DMS 273 (cell line): ENCODE data around the gene SPECC1L.

Experiments used
- DNase-seq: peaks from one replicate; lab custom pipeline; 2025; ENCODE audit not compliant: unreplicated experiment; lab: John Stamatoyannopoulos, UW

SPECC1L gene

DNA sequence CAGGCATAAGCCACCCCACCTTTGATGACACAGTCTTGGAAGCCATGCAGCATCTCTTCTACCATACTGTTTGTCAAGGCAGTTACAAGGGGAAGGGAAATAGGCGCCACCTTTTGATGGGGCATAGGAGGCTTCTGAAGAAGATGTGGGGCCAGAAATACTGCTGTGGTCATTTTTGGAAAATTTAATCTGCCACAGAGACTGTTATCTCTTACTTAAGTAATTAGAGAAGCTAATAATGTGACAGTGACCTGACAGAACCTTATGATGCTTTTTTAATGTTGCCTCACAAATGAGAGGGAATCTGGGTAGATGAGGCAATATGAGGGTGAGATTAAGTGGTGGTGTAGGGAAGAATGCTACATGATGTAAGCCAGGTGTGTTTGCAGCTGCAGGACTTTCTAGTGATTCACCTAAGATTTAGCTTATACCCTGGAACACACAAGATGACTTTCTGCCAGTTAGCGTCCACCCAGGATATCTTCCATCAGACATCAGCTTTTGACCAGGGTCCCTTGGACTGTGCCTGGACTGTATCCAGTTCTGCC is 122.5 kb downstream of the SPECC1L start:
- no peak for DNase-seq

DNA sequence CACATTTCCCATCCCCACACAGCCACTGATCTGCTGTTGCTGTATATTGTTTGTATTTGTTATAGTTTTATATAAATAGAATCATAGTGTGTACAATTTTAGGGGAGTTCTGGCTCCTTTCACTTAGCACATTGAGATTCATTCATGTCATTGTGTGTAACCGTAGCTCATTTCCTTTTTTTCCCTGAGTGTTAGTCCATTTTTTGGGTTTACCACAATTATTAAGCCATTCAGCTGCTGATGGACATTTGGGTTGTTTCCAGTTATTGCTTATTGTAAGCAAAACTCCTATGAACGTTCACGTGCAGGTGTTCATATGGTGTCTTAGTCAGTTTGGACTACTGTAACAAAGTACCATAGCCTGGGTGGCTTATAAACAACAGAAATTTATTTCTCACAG is 123.2 kb downstream of the SPECC1L start:
- DNase-seq = no peak

GRCh38 chr22:24394254-24394653 is 123.6 kb downstream of the SPECC1L start:
- no peak for DNase-seq

DNA sequence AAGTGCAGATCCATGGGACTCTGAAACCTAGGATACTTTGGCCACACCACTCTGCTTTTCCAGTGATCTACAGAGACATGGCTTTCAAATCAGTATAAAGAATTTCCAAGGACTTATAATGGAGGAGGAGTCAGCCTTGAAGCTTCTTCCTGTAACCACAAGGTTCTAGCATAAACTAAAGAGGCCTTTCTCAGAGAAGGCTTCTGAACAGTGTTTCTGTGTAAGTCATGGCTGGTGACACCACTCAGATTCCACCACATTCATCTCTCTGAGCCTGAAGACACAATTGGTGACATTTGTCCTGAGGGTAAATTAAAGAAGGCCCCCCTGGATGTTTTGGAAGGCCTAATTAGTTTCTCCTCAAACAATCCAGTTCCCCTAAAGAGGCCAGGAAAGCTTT is 127.8 kb downstream of the SPECC1L start:
- no peak for DNase-seq

DNA sequence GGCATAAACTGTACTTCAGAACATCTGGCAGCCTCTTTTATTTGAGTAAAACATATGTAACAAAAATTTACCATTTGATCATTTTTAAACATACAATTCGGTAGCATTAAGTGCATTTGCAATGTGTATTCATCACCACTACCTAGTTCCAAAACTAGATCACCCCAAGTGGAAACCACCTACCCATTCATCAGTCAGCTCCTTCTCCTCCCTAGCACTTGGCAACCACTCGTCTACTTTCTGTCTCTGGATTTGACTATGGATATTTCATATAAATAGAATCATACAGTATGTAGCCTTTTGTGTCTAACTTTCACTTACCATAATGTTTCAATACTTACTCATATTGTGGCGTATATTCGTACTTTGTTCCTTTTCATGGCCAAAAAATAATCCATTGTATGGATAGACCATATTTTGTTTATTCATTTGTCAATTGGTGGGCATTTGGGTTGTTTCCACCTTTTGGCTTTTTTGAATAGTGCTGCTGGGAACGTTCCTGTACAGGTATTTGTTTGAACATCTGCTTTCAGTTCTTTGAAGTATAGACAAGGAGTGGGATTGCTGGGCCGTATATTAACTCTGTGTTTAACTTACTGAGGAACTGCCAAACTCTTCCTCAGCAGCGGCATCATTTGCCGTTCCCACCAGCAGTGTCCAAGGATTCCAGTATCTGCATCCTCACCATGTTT is 129.5 kb downstream of the SPECC1L start:
- no peak for DNase-seq

- DNase-seq = no peak
Measured at GRCh38 chr22:24400726-24401596, 130.3 kb downstream of the SPECC1L start.

DNA sequence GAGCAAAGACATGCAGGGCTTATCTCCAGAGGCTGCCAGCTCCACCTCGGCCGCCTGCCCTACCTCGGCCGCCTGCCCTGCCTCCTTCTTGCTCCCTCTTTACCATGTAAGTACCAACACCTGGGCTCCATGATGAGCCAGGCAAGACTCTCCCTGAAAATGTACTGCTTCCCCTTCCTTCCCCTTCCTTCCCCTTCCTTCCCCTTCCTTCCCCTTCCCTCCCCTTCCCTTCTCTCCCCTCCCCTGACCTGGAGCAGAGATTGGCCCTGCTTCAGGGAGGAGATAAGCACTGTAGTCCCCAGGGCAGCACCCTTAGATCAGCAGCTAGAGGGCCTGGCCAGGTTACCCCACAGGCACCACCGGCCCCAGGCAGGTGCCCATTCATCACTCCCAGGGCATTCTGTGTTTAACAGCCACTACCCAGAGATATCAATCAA is 131.3 kb downstream of the SPECC1L start:
- DNase-seq = no peak

DNA sequence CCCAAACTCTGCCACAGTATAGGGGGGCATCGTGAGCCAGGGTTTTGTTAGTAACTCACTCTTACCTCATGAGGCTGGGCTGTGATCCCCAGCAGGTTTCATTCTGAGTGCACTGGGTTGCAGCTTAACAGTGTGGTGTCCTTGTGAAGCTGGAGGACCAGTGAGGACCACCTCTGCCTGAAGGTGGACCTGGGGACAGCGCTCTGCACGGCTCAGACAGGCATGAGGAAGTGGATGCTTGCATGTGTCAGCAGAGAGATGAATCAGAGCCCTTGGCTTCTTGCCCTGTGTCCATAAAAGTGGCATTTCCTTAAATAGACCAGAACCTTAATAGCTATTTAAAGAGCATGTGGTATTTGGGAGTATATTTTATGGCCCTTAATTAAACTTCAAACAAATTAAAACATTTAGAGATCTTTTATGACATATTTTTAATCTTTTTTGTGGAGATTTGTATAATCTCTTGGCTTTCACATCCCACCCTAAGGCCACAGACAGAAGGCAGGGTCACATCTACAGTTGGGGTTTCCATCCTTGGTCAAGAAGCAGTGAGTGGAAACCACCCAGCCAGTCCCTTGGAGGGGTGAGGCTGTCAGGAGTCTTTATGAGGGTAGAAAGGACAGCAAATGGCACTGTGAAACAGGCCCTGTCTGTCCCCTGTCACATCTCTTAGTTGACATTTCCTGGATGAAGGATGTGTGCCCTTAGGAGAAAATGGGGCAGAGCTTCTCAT is 132.0 kb downstream of the SPECC1L start:
- peak; percentile 29 for DNase-seq

- DNase-seq = no peak
Measured at GRCh38 chr22:24403346-24403745, 132.7 kb downstream of the SPECC1L start.

- DNase-seq = no peak
Measured at GRCh38 chr22:24404561-24405275, 134.1 kb downstream of the SPECC1L start.

DNA sequence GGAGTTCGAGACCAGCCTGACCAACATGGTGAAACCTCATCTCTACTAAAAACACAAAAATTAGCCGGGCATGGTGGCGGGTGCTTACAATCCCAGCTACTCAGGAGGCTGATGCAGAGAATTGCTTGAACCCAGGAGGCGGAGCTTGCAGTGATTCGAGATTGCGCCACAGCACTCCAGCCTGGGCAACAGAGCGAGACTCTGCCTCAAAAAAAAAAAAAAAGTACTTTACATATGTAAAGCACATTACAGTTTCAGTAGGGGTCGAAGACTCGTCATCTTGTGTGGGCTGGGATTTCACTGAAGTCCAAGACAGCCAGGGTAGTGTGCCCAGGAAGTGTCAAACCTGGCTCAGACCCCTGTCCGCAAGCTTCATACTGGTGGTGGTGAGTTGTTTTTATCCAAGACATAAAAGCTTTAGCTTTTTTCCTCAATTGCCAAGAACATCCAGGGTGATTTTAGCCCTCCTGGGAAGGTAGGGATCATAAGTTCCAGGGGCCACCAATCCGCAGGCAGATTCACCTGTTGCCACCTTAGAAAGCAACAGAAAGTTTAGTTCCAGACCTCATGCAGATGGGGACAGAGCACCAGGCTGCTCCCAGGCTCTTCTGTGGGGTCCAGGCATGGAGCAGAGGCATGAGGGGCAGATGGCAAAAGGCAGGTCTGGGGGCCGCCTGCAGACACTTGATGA is 135.1 kb downstream of the SPECC1L start:
- DNase-seq = no peak

GRCh38 chr22:24406322-24407277 is 136.0 kb downstream of the SPECC1L start:
- DNase-seq = no peak

- no peak for DNase-seq
Measured at GRCh38 chr22:24407278-24407665, 136.6 kb downstream of the SPECC1L start.

DNA sequence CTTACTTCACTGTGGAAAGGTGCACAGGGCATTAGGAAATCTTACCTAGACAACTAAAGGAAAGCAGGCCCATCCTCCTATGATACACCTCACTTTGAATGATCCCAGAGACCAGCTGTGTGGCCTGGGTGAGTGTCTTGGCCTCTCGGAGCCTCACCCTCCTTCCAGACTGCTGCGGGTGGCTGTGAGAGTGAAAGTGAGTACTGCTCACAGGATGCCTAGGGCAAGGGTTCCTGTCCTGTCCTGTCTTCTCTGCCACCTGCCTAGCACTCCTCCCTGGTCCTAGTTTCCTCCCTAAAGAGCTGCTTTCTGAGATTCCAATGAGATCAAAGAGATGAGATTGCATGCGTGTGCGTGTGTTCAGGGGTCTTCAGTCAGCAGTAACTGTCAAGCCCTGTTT is 137.3 kb downstream of the SPECC1L start:
- DNase-seq = no peak

- DNase-seq = no peak
Measured at GRCh38 chr22:24408630-24409029, 138.0 kb downstream of the SPECC1L start.

DNA sequence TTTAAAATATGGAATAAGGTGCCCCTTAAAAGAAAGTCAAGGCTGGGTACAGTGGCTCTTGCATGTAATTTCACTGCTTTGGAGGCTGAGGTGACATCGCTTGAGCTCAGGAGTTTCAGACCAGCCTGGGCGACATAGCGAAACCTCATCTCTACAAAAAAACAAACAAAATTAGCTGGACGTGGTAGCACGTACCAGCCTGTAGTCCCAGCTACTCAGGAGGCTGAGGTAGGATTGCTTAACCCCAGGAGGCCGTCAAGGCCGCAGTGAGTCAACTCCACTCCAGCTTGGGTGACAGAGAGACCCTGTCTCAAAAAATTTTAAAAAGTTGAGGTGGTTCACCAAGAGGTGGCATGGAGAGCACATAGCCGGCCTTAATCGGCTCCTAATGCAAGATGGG is 139.1 kb downstream of the SPECC1L start:
- no peak for DNase-seq

- DNase-seq = no peak
Measured at GRCh38 chr22:24410110-24410856, 139.7 kb downstream of the SPECC1L start.

GRCh38 chr22:24411256-24412004 is 140.8 kb downstream of the SPECC1L start:
- no peak for DNase-seq
